Activated naive CD4-positive, alpha-beta T cell treated with anti-CD3 and anti-CD28 coated beads for 36 hours (primary cell): ENCODE results near the gene LSM7. TPM values are rescaled to one million over a fixed set of nuclear protein-coding genes. Genes with fewer than 3 reads are reported as not detected.

Experiments
- CTCF ChIA-PET: fragments of 350-600 bp; sonication (Branson Sonifier 250); formaldehyde crosslinking; loops from one replicate; lab custom pipeline; 2021; ENCODE audit warnings: antibody characterized with exemption; lab: Charles Lee
- DNase-seq: peaks from one replicate; pipeline ENCODE4 v3.0.0-alpha.2; 2020
- H3K27ac Mint-ChIP-seq: one replicate; pipeline ENCODE4 v1.8.0; 2021; ENCODE audit warnings: mild to moderate bottlenecking, mixed read lengths
- H3K27me3 Mint-ChIP-seq: one replicate; pipeline ENCODE4 v1.8.0; 2021; ENCODE audit warnings: low read depth, mixed read lengths
- H3K36me3 Mint-ChIP-seq: one replicate; pipeline ENCODE4 v1.8.0; 2021; ENCODE audit warnings: low read depth, mixed read lengths
- H3K4me1 Mint-ChIP-seq: one replicate; pipeline ENCODE4 v1.8.0; 2021; ENCODE audit warnings: low read depth, mixed read lengths
- H3K4me3 Mint-ChIP-seq: one replicate; pipeline ENCODE4 v1.8.0; 2021; ENCODE audit warnings: mild to moderate bottlenecking, moderate library complexity, mixed read lengths
- H3K9me3 Mint-ChIP-seq: one replicate; pipeline ENCODE4 v1.8.0; 2021; ENCODE audit warnings: mixed read lengths
- intact Hi-C: fragments of 100-400 bp; cut with micrococcal nuclease; formaldehyde crosslinking; loops from one replicate; pipeline ENCODE4 v1.15.1; 2023
- total RNA-seq, 2 experiments: library from RNA; stranded (reverse); gene quantifications; one replicate each; pipeline ENCODE4 v1.2.3, GENCODE V29; 2021

LSM7 gene
- total RNA-seq, 2 experiments from 2014 or later: 162 to 164 TPM

- H3K9me3 Mint-ChIP-seq: no peaks in the 10 kb centered on the region
- H3K4me1 Mint-ChIP-seq: peaks cover 5% of the 10 kb centered on the region
- no peaks in the 10 kb centered on the region for H3K36me3 Mint-ChIP-seq
- no peak overlapping the region for H3K27ac Mint-ChIP-seq
- DNase-seq: no peak
- peaks cover 14% of the 10 kb centered on the region for H3K27me3 Mint-ChIP-seq
- H3K4me3 Mint-ChIP-seq: no peak overlapping the region
- intact Hi-C loops: no loop called here
- CTCF ChIA-PET: no interaction called here
Observed at GRCh38 chr19:2361246-2362045, 33.1 kb upstream of the LSM7 start.

GRCh38 chr19:2360833-2361232 is 32.4 kb upstream of the LSM7 start:
- peaks cover 5% of the 10 kb centered on the region for H3K4me1 Mint-ChIP-seq
- CTCF ChIA-PET: interaction anchor here (0.5 kb wide), 1 partner anchor 30 kb away, joined by 3 read pairs; no protein-coding TSS in a partner anchor
- no peaks in the 10 kb centered on the region for H3K9me3 Mint-ChIP-seq
- intact Hi-C loops: no loop called here
- no peak overlapping the region for H3K4me3 Mint-ChIP-seq
- H3K27me3 Mint-ChIP-seq: peaks cover 14% of the 10 kb centered on the region
- no peak overlapping the region for H3K27ac Mint-ChIP-seq
- DNase-seq: no peak
- no peaks in the 10 kb centered on the region for H3K36me3 Mint-ChIP-seq

DNA sequence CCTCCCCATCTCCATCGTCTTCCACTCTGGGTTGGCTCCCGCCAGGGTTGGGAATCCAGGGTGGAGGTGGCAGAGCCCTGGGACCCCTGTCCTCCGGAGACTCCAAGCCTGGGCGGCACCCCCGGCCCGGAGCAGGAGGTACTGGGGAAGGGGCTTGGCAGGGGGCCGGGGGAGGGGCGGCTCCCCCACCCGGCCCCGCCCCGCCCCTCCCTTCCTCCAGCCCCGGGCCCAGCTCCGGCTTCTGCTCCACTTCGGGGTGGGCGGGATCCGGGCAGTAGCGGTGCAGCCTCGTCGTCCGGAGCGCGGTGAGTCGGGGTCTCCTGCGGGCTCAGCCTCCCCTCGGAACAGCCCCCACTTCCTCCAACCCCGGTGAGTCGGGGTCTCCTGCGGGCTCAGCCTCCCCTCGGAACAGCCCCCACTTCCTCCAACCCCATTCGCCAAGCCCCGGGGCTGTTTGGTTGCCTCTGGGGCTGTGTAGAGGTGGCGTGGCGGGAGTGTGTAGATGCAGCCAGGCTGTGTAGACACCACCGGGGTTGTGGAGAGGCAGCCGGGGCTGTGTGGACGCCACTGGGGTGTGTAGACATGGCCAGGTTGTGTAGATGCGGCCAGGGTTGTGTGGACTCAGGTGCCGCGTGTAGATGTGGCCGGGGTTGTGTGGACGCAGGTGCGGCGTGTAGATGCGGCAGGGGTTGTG is 31.8 kb upstream of the LSM7 start, which contains the start of gene TMPRSS9:
Gene TMPRSS9 (plus strand): TSS at position 274 of the 694 bp plus-strand sequence. CDS start 29,521 bp downstream, outside the sequence.
- Mint-ChIP-seq H3K4me1 (peaks cover 5% of the 10 kb centered on the region), H3K27me3 (peaks cover 11% of the 10 kb centered on the region), H3K36me3 (no peaks in the 10 kb centered on the region), H3K9me3 (no peaks in the 10 kb centered on the region), H3K4me3 (no peak within 1 kb of the TSS), H3K27ac (no peak within 1 kb of the TSS)
- CTCF ChIA-PET: interaction anchor here (0.5 kb wide), 1 partner anchor 31 kb away, joined by 3 read pairs; no protein-coding TSS in a partner anchor
- intact Hi-C loops: no loop called here
- DNase-seq: no peak

GRCh38 chr19:2358548-2359173 is 30.3 kb upstream of the LSM7 start:
- no peaks in the 10 kb centered on the region for H3K9me3 Mint-ChIP-seq
- H3K4me1 Mint-ChIP-seq: peaks cover 5% of the 10 kb centered on the region
- no peak overlapping the region for H3K4me3 Mint-ChIP-seq
- CTCF ChIA-PET: no interaction called here
- H3K27me3 Mint-ChIP-seq: peaks cover 7% of the 10 kb centered on the region
- H3K27ac Mint-ChIP-seq: no peak overlapping the region
- H3K36me3 Mint-ChIP-seq: no peaks in the 10 kb centered on the region
- intact Hi-C loops: no loop called here
- DNase-seq: no peak

GRCh38 chr19:2357279-2358206 is 29.2 kb upstream of the LSM7 start:
- CTCF ChIA-PET: no interaction called here
- Mint-ChIP-seq H3K4me3 (no peak overlapping the region), H3K9me3 (no peaks in the 10 kb centered on the region), H3K27ac (no peak overlapping the region), H3K4me1 (peaks cover 5% of the 10 kb centered on the region), H3K27me3 (peaks cover 7% of the 10 kb centered on the region), H3K36me3 (no peaks in the 10 kb centered on the region)
- intact Hi-C loops: no loop called here
- DNase-seq: no peak

GRCh38 chr19:2356036-2356646 is 27.8 kb upstream of the LSM7 start:
- Mint-ChIP-seq H3K9me3 (no peaks in the 10 kb centered on the region), H3K27ac (no peak overlapping the region), H3K4me1 (peaks cover 5% of the 10 kb centered on the region), H3K36me3 (no peaks in the 10 kb centered on the region), H3K4me3 (no peak overlapping the region), H3K27me3 (peaks cover 7% of the 10 kb centered on the region)
- intact Hi-C loops: no loop called here
- CTCF ChIA-PET: no interaction called here
- DNase-seq: no peak

GRCh38 chr19:2355168-2356035 is 27.0 kb upstream of the LSM7 start:
- CTCF ChIA-PET: no interaction called here
- intact Hi-C loops: no loop called here
- DNase-seq: no peak
- H3K4me3 Mint-ChIP-seq: no peak overlapping the region
- H3K36me3 Mint-ChIP-seq: no peaks in the 10 kb centered on the region
- H3K9me3 Mint-ChIP-seq: no peaks in the 10 kb centered on the region
- H3K4me1 Mint-ChIP-seq: peaks cover 1% of the 10 kb centered on the region
- peaks cover 2% of the 10 kb centered on the region for H3K27me3 Mint-ChIP-seq
- no peak overlapping the region for H3K27ac Mint-ChIP-seq

GRCh38 chr19:2354670-2355069 is 26.3 kb upstream of the LSM7 start:
- CTCF ChIA-PET: no interaction called here
- DNase-seq: no peak

GRCh38 chr19:2353887-2354592 is 25.7 kb upstream of the LSM7 start:
- H3K9me3 Mint-ChIP-seq: no peaks in the 10 kb centered on the region
- no peaks in the 10 kb centered on the region for H3K36me3 Mint-ChIP-seq
- intact Hi-C loops: no loop called here
- no peak overlapping the region for H3K27ac Mint-ChIP-seq
- H3K4me3 Mint-ChIP-seq: no peak overlapping the region
- DNase-seq: no peak
- CTCF ChIA-PET: no interaction called here
- H3K4me1 Mint-ChIP-seq: no peaks in the 10 kb centered on the region
- no peaks in the 10 kb centered on the region for H3K27me3 Mint-ChIP-seq

More at GRCh38 chr19:2354670-2355069, 26.3 kb upstream of the LSM7 start:
- no peaks in the 10 kb centered on the region for H3K9me3 Mint-ChIP-seq
- no peaks in the 10 kb centered on the region for H3K27me3 Mint-ChIP-seq
- no peak overlapping the region for H3K4me3 Mint-ChIP-seq
- intact Hi-C loops: no loop called here
- no peaks in the 10 kb centered on the region for H3K4me1 Mint-ChIP-seq
- no peaks in the 10 kb centered on the region for H3K36me3 Mint-ChIP-seq
- H3K27ac Mint-ChIP-seq: no peak overlapping the region

DNA sequence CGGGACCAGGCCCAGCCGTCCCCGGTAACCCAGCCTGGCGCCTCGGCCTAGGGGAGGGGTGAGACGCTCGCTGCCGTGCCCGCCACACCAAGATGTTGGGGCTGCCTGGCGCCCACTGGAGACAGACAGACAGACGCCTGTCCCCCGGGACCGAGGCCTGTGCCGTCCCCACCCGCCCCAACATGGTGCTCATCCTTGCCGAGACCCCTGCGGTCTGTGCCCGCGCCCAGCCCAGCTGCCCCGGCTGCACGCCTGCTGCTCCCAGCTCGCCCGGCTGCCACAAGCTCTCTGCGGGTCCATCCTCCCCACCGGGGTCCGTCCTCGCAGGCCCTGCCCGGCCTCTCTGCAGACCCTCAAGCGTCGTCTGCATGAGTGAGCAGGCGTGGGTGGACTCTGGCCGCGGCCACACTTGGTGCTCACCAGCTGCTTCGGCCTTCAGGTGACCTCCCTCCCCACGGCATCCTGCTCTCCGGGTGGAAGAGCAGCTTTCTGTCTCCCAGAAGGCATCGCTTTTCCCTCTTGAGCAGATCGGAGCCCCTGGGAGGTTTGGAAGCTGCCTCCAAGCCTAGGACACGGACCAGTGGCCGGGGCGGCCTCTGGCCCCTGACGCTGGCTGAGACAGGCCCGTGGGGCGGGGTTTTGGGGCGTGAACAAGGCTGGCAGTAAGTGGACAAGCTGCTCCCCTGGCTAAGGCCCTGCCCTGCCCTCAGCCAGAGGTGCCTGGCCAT is 24.9 kb upstream of the LSM7 start:
- no peaks in the 10 kb centered on the region for H3K4me1 Mint-ChIP-seq
- intact Hi-C loops: no loop called here
- no peaks in the 10 kb centered on the region for H3K36me3 Mint-ChIP-seq
- H3K9me3 Mint-ChIP-seq: no peaks in the 10 kb centered on the region
- CTCF ChIA-PET: no interaction called here
- no peak for DNase-seq
- no peak overlapping the region for H3K27ac Mint-ChIP-seq
- no peak overlapping the region for H3K4me3 Mint-ChIP-seq
- H3K27me3 Mint-ChIP-seq: no peaks in the 10 kb centered on the region
